Mammary epithelial cell (primary cell): ENCODE measurements around the gene CLN6.

Source experiments
- CTCF ChIP-seq, 2 donors: IDR thresholded peaks in 1 of 2; conservative IDR thresholded peaks in 1 of 2; 2 replicates each; pipeline ENCODE4 v1.5.1; 2011 to 2012; ENCODE audit warnings: inconsistent platforms in 2 of 2, low read length in 2 of 2, mild to moderate bottlenecking in 2 of 2, control low read depth in 1 of 2, low read depth in 1 of 2; ENCODE audit not compliant: insufficient read depth in 1 of 2; ENCODE audit errors: extremely low read depth in 1 of 2
- EZH2 ChIP-seq: IDR thresholded peaks from 2 replicates; pipeline ENCODE4 v1.6.1; 2012; ENCODE audit warnings: low read length, inconsistent platforms, borderline replicate concordance

GRCh38 chr15:68259883-68260282, 30.4 kb upstream of the CLN6 start:
- no peak for TF ChIP-seq CTCF (conservative IDR thresholded peaks at IDR 0.05 in 1 of 2, IDR thresholded peaks at IDR 0.05 in 1 of 2; ENCODE audit: extremely low read depth in 1 of 2, insufficient read depth in 1 of 2, low read depth in 1 of 2, low read length in 2 of 2)
- TF ChIP-seq EZH2: no peak
